GM19372 (cell line): ENCODE measurements around the gene CATSPER2.
A peak's percentile ranks its signal among the peaks of the same experiment; 100 is the strongest.
"Not testable (repeated sequence)": the region's sequence is repeated elsewhere in the genome, so short reads cannot be mapped to it uniquely, and the experiment has no call there.

Experiments used
- ATAC-seq: cut with Tn5 transposase; IDR thresholded peaks from one replicate; pipeline ENCODE4 v1.9.1; 2021; ENCODE audit warnings: mild to moderate bottlenecking, low read depth, moderate library complexity; ENCODE audit not compliant: unreplicated experiment

CATSPER2 gene

GRCh38 chr15:43648649-43649429 lies at the start of gene CATSPER2:
Gene CATSPER2 (minus strand): TSS chr15:43648844. CDS start chr15:43648061, 783 bp downstream.
- no peak for ATAC-seq

GRCh38 chr15:43693148-43694022 lies 44.7 kb upstream of the CATSPER2 start, which contains the start of gene CKMT1A:
Gene CKMT1A (plus strand): TSS chr15:43693859. CDS start chr15:43694051, 192 bp downstream.
- not testable (repeated sequence) for ATAC-seq

- not testable (repeated sequence) for ATAC-seq
These were observed 44.0 kb upstream of the CATSPER2 start for GRCh38 chr15:43692679-43693078.

- peak; percentile 99 for ATAC-seq
These were observed 41.1 kb upstream of the CATSPER2 start for GRCh38 chr15:43689604-43690301.

GRCh38 chr15:43674175-43674574 lies 25.5 kb upstream of the CATSPER2 start:
- ATAC-seq, result not testable (repeated sequence)

GRCh38 chr15:43666177-43666576 lies 17.5 kb upstream of the CATSPER2 start:
- ATAC-seq, result not testable (repeated sequence)

GRCh38 chr15:43663333-43663732 lies 14.7 kb upstream of the CATSPER2 start:
- ATAC-seq, result not testable (repeated sequence)

- not testable (repeated sequence) for ATAC-seq
These were observed 13.6 kb upstream of the CATSPER2 start for GRCh38 chr15:43662293-43662692.

- not testable (repeated sequence) for ATAC-seq
These were observed 11.1 kb upstream of the CATSPER2 start for GRCh38 chr15:43659727-43660126.

- ATAC-seq, result not testable (repeated sequence)
These were observed 834 bp upstream of the CATSPER2 start for GRCh38 chr15:43649430-43649926.

GRCh38 chr15:43638464-43639204 lies 10.0 kb downstream of the CATSPER2 start:
- not testable (repeated sequence) for ATAC-seq

GRCh38 chr15:43626937-43627336 lies 21.7 kb downstream of the CATSPER2 start:
- not testable (repeated sequence) for ATAC-seq

GRCh38 chr15:43625106-43625505 lies 23.5 kb downstream of the CATSPER2 start:
- ATAC-seq, result no peak

GRCh38 chr15:43622068-43622799 lies 26.4 kb downstream of the CATSPER2 start:
- not testable (repeated sequence) for ATAC-seq

GRCh38 chr15:43618700-43619099 lies 29.9 kb downstream of the CATSPER2 start, which contains the start of gene STRC:
Gene STRC (minus strand): TSS chr15:43618800. CDS start chr15:43618722, 78 bp downstream.
- ATAC-seq, result not testable (repeated sequence)

GRCh38 chr15:43617750-43618149 lies 30.9 kb downstream of the CATSPER2 start:
- not testable (repeated sequence) for ATAC-seq

- ATAC-seq, result not testable (repeated sequence)
These were observed 46.4 kb downstream of the CATSPER2 start for GRCh38 chr15:43602233-43602632.

GRCh38 chr15:43600200-43600599 lies 48.4 kb downstream of the CATSPER2 start:
- not testable (repeated sequence) for ATAC-seq

- not testable (repeated sequence) for ATAC-seq
These were observed 49.5 kb downstream of the CATSPER2 start for GRCh38 chr15:43599131-43599530.
